Smooth muscle cell (in vitro differentiated cells): ENCODE results near the gene SPATA45. TPM values are rescaled to one million over a fixed set of nuclear protein-coding genes. Genes with fewer than 3 reads are reported as not detected.

ENCODE experiments used
- DNase-seq: peaks from one replicate; lab custom pipeline; 2025; ENCODE audit not compliant: unreplicated experiment; lab: John Stamatoyannopoulos, UW
- H2AFZ ChIP-seq: fragments of 200-600 bp; sonication (generic); 2 replicates; pipeline ENCODE4 v1.6.0; 2016; ENCODE audit warnings: antibody characterized with exemption, low read depth, mild to moderate bottlenecking
- H3F3A ChIP-seq: fragments of 200-600 bp; sonication (generic); 2 replicates; pipeline ENCODE4 v1.6.0; 2017; ENCODE audit warnings: antibody characterized with exemption, low read depth
- H3K27ac ChIP-seq: fragments of 200-600 bp; sonication (generic); 2 replicates; pipeline ENCODE4 v1.5.1; 2016; ENCODE audit warnings: low read depth, mild to moderate bottlenecking
- H3K27me3 ChIP-seq: fragments of 200-600 bp; sonication (generic); 2 replicates; pipeline ENCODE4 v1.6.1; 2016; ENCODE audit warnings: low read depth, mild to moderate bottlenecking
- H3K36me3 ChIP-seq: fragments of 200-600 bp; sonication (generic); 2 replicates; pipeline ENCODE4 v1.5.1; 2016; ENCODE audit warnings: low read depth
- H3K4me1 ChIP-seq: fragments of 200-600 bp; sonication (generic); 2 replicates; pipeline ENCODE4 v1.5.1; 2016; ENCODE audit warnings: low read depth
- H3K4me2 ChIP-seq: fragments of 200-600 bp; sonication (generic); 2 replicates; pipeline ENCODE4 v1.6.0; 2016; ENCODE audit warnings: mild to moderate bottlenecking
- H3K4me3 ChIP-seq: fragments of 200-600 bp; sonication (generic); 2 replicates; pipeline ENCODE4 v1.5.1; 2016; ENCODE audit warnings: mild to moderate bottlenecking
- H3K79me2 ChIP-seq: fragments of 200-600 bp; sonication (generic); 2 replicates; pipeline ENCODE4 v1.6.0; 2016; ENCODE audit warnings: low read depth, mild to moderate bottlenecking
- H3K9ac ChIP-seq: fragments of 200-600 bp; sonication (generic); 2 replicates; pipeline ENCODE4 v1.6.0; 2016; ENCODE audit warnings: low read depth
- H3K9me3 ChIP-seq: fragments of 200-600 bp; sonication (generic); replicated peaks from 2 replicates; pipeline ENCODE4 v1.5.1; 2016; ENCODE audit warnings: low read depth
- H4K20me1 ChIP-seq: fragments of 200-600 bp; sonication (generic); 2 replicates; pipeline ENCODE4 v1.6.0; 2016; ENCODE audit warnings: low read depth
- WGBS: methylation state at CpG from one replicate; pipeline ENCODE4 v1.1.7; 2016; ENCODE audit warnings: low lambda C conversion rate; 5-methylcytosine and 5-hydroxymethylcytosine counted together
- polyA plus RNA-seq: library from polyadenylated mRNA; unstranded; fragments of >200 nt; fragmentation: Nextera tagmentation; extraction: Ambion mirVana; gene quantifications from 2 replicates; pipeline ENCODE4 v1.2.1, GENCODE V29; 2016
- total RNA-seq: library from RNA; depleted of rRNA; stranded (reverse); fragments of >200 nt; gene quantifications from 2 replicates; pipeline ENCODE4 v1.2.3, GENCODE V29; 2014
- TF ChIP-seq, protein P1 (sequence below): fragments of 200-600 bp; sonication (generic); IDR thresholded peaks from 2 replicates; pipeline ENCODE4 v1.5.1; 2017; ENCODE audit warnings: borderline replicate concordance, mild to moderate bottlenecking, antibody characterized with exemption; ENCODE audit not compliant: insufficient read depth, poor library complexity, severe bottlenecking

The SPATA45 gene
- total and polyA plus RNA-seq, 2 experiments from 2014 or later: 0.58 TPM; not detected in 1

- no peaks in the 10 kb centered on the region for H3F3A ChIP-seq
- H3K4me2 ChIP-seq: no peak overlapping the region
- H3K9me3 ChIP-seq: no peaks in the 10 kb centered on the region
- H2AFZ ChIP-seq: no peak overlapping the region
- TF ChIP-seq, protein P1, sequence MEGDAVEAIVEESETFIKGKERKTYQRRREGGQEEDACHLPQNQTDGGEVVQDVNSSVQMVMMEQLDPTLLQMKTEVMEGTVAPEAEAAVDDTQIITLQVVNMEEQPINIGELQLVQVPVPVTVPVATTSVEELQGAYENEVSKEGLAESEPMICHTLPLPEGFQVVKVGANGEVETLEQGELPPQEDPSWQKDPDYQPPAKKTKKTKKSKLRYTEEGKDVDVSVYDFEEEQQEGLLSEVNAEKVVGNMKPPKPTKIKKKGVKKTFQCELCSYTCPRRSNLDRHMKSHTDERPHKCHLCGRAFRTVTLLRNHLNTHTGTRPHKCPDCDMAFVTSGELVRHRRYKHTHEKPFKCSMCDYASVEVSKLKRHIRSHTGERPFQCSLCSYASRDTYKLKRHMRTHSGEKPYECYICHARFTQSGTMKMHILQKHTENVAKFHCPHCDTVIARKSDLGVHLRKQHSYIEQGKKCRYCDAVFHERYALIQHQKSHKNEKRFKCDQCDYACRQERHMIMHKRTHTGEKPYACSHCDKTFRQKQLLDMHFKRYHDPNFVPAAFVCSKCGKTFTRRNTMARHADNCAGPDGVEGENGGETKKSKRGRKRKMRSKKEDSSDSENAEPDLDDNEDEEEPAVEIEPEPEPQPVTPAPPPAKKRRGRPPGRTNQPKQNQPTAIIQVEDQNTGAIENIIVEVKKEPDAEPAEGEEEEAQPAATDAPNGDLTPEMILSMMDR: no peak
- H3K27me3 ChIP-seq: no peaks in the 10 kb centered on the region
- H3K79me2 ChIP-seq: no peaks in the 10 kb centered on the region
- H3K4me3 ChIP-seq: no peak overlapping the region
- H4K20me1 ChIP-seq: no peaks in the 10 kb centered on the region
- H3K27ac ChIP-seq: no peak overlapping the region
- no peaks in the 10 kb centered on the region for H3K36me3 ChIP-seq
- no peak overlapping the region for H3K9ac ChIP-seq
- DNase-seq: no peak
- H3K4me1 ChIP-seq: no peaks in the 10 kb centered on the region
- WGBS: 95% methylated on average over 4 of the region's 4 CpGs
Observed at GRCh38 chr1:212827171-212827776, 20.2 kb downstream of the SPATA45 start.

DNA sequence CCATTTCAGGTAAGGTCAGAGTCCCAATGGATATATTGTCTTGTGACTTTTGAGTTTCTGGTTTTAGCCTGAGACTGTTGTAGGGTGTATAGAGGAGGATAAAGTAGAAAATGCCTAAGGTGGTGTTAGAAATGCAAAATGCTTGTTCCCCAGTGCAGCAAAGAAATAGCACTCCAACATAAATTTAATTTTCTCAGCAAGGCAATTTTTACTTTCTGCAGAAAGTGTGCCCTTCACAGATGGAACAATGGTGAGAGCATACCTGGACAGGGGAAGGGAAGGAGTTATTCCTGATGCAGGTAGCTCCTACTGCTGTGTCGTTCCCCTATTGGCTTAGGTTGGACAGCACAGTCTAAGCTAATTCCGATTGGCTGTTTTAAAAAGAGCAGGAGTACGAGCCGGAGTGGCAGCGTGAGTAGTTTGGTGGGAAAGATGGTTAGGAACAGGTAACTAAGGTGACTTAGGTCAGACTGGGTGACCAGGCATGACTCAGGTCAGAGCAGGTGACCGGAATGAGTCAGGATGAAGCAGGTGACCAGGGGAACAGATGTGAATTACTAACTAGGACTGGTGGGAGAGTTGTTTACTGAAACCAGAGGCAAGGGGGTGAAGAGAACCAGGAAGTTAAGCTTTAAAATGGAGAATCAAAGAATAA, 21.5 kb downstream of the SPATA45 start:
- Histone ChIP-seq H3K27ac (no peak overlapping the region), H3K79me2 (no peaks in the 10 kb centered on the region), H3K36me3 (no peaks in the 10 kb centered on the region), H4K20me1 (no peaks in the 10 kb centered on the region), H3K9ac (no peak overlapping the region), H3K27me3 (no peaks in the 10 kb centered on the region), H3K4me3 (no peak overlapping the region), H3K4me2 (no peak overlapping the region), H2AFZ (no peak overlapping the region), H3K9me3 (no peaks in the 10 kb centered on the region), H3K4me1 (no peaks in the 10 kb centered on the region), H3F3A (no peaks in the 10 kb centered on the region)
- WGBS: 78% methylated on average over 6 of the region's 6 CpGs
- no peak for DNase-seq
- TF ChIP-seq, protein P1: no peak

DNA sequence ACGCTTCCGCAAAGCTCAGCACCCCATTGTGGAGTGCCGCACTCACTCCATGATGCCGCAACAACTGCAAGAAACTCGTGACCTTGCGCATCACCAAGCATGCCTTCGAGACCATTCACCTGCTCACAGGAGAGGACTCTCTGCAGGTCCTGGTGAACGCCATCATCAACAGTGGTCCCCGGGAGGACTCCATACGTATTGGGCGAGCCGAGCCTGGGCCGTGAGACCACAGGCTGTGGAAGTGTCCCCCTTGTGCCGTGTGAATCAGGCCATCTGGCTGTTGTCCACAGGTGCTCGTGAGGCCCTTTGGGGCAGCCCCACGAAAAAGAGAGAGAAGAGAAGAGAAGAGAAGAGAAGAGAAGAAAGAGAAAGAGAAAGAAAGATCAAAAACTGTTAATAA, 23.2 kb downstream of the SPATA45 start:
- DNase-seq: no peak
- Histone ChIP-seq H3K79me2 (no peaks in the 10 kb centered on the region), H3K27me3 (no peaks in the 10 kb centered on the region), H3F3A (no peaks in the 10 kb centered on the region), H3K9ac (no peak overlapping the region), H3K4me3 (no peak overlapping the region), H3K4me2 (no peak overlapping the region), H3K9me3 (no peaks in the 10 kb centered on the region), H2AFZ (no peak overlapping the region), H3K27ac (no peak overlapping the region), H3K4me1 (no peaks in the 10 kb centered on the region), H4K20me1 (no peaks in the 10 kb centered on the region), H3K36me3 (no peaks in the 10 kb centered on the region)
- TF ChIP-seq, protein P1: no peak
- WGBS: 92% methylated on average over 16 of the region's 16 CpGs

DNA sequence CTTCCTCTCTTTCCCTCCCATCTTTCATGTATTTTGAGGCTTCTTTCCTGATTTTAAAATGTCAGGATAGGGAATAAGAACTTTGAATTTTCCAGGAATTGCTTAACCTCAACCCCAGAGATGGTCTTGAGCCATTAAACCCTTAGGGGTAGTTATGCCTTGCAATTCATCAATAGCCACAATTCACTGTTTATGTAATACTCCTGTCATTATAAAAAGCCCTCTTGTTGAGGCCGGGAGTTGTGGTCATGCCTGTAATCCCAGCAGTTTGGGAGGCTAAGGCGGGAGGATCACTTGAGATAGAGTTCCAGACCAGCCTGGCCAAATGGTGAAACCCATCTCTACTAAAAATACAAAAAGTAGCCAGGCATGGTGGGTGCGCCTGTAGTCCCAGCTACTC, 24.5 kb downstream of the SPATA45 start:
- no peaks in the 10 kb centered on the region for H3K36me3 ChIP-seq
- no peaks in the 10 kb centered on the region for H4K20me1 ChIP-seq
- no peaks in the 10 kb centered on the region for H3K9me3 ChIP-seq
- H3K79me2 ChIP-seq: no peaks in the 10 kb centered on the region
- no peak overlapping the region for H3K27ac ChIP-seq
- no peak for DNase-seq
- TF ChIP-seq, protein P1: no peak
- H3K4me3 ChIP-seq: no peak overlapping the region
- H3K4me1 ChIP-seq: no peaks in the 10 kb centered on the region
- H2AFZ ChIP-seq: no peak overlapping the region
- 79% methylated on average over 3 of the region's 3 CpGs for WGBS
- H3F3A ChIP-seq: peaks cover 2% of the 10 kb centered on the region
- H3K27me3 ChIP-seq: no peaks in the 10 kb centered on the region
- no peak overlapping the region for H3K4me2 ChIP-seq
- H3K9ac ChIP-seq: no peak overlapping the region
